ENCODE data around the gene SDK1.

DNA sequence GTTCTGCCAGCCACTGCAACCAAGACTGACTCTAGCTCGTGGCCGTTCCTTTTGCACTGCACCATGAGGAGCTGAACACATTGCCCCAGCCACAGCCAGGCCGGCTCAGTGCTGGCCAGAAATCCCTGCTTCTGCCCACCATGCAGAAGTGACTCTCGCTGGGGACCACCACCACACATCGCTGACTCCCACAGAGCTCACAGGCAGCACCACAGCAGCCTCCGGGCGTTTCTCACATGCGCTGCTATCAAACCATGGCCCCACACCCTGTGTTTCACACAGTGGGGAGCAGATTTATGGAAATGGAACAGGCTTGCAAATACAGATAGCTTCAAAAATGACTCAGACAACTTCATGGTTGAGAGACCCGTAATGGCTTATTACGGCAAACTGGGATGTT is 15.4 kb upstream of the SDK1 start:
- TF ChIP-seq POLR2A (IDR thresholded peaks at IDR 0.05; ENCODE audit: low read length) (no peak), GATA1 (IDR thresholded peaks at IDR 0.05; ENCODE audit: low read depth, low read length) (no peak)
